Mesenteric fat pad (tissue), 1 donor: ENCODE measurements around the gene AKR1E2. TPM values are rescaled to one million over a fixed set of nuclear protein-coding genes. Genes with fewer than 3 reads are reported as not detected.

ENCODE experiments used
- DNase-seq: peaks from one replicate; pipeline ENCODE4 v3.0.0-alpha.2; 2020; ENCODE audit warnings: low spot score
- total RNA-seq: library from RNA; stranded (reverse); fragmentation: NEBNext Ultra II Directional; extraction: Animal tissue kit (Norgen Biotek cat#: 25700); gene quantifications from one replicate; pipeline ENCODE4 v1.2.1, GENCODE V29; 2021
- donor health status: DM: yes; HTN: yes; CAD: no.

Gene AKR1E2
- total RNA-seq, 1 donor from 2014 or later: 9.2 TPM

- DNase-seq: no peak
These were observed 64.0 kb downstream of the AKR1E2 start for GRCh38 chr10:4889959-4890358.

GRCh38 chr10:4892681-4893080 is 66.7 kb downstream of the AKR1E2 start:
- no peak for DNase-seq

DNA sequence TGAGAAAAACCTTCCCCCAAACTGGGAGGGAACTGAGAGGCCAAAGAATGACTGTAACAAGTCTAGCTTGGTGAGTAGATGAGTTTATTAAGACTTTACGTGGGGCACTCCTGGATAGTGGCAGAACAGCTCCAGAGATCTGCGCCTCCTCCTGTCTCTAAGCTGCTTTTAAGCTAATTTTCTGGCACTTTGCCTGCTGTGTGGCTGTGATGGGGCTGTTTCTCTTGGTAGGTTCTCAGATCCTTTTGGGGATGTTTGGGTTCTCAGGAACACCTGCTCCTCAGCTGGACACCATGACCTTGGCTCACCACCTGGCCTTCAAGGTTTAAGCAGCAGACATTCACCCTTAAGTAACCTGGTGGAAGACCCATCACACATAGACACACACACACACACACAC is 68.3 kb downstream of the AKR1E2 start:
- no peak for DNase-seq

Other genes with a start within 250 kb of the AKR1E2 start
- gene AKR1C1, start 137.2 kb downstream of the AKR1E2 start, total RNA-seq: 593 TPM
- 767 TPM for gene AKR1C2, start 177.7 kb downstream of the AKR1E2 start, total RNA-seq